GM10266 (cell line): ENCODE data around the gene RBM34.
"Not testable (repeated sequence)": the region's sequence is repeated elsewhere in the genome, so short reads cannot be mapped to it uniquely, and the experiment has no call there.

ENCODE experiments used
- DNase-seq: peaks from one replicate; pipeline ENCODE4 v3.0.0; 2012; ENCODE audit errors: extremely low spot score
- CTCF ChIP-seq: IDR thresholded peaks from 2 replicates; pipeline ENCODE4 v1.5.1; 2012; ENCODE audit warnings: mild to moderate bottlenecking, low read depth; ENCODE audit not compliant: control insufficient read depth, insufficient read depth; ENCODE audit errors: missing control alignments

RBM34 gene

GRCh38 chr1:235161685-235162327, 756 bp upstream of the RBM34 start:
- DNase-seq, result no peak
- TF ChIP-seq CTCF, result no peak

GRCh38 chr1:235160383-235160956, 580 bp downstream of the RBM34 start:
- TF ChIP-seq CTCF, result no peak
- DNase-seq, result peak; percentile 55

GRCh38 chr1:235159930-235160329, 1.1 kb downstream of the RBM34 start:
- DNase-seq, result not testable (repeated sequence)

GRCh38 chr1:235159284-235159683, 1.8 kb downstream of the RBM34 start:
- DNase-seq, result not testable (repeated sequence)

GRCh38 chr1:235158680-235159079, 2.4 kb downstream of the RBM34 start:
- TF ChIP-seq CTCF, result no peak
- no peak for DNase-seq

GRCh38 chr1:235157150-235157549, 3.9 kb downstream of the RBM34 start:
- DNase-seq, result no peak
- no peak for TF ChIP-seq CTCF

GRCh38 chr1:235156740-235157139, 4.3 kb downstream of the RBM34 start:
- TF ChIP-seq CTCF, result no peak

GRCh38 chr1:235156265-235156664, 4.8 kb downstream of the RBM34 start:
- no peak for DNase-seq
- no peak for TF ChIP-seq CTCF

More at GRCh38 chr1:235156740-235157139, 4.3 kb downstream of the RBM34 start:
- no peak for DNase-seq
